NCI-H510A treated with DMSO at 0.1 percent for 48 hours (cell line): ENCODE results near the gene TIAM2.
A peak's percentile ranks its signal among the peaks of the same experiment; 100 is the strongest.
"Not testable (repeated sequence)": the region's sequence is repeated elsewhere in the genome, so short reads cannot be mapped to it uniquely, and the experiment has no call there.

Experiments
- DNase-seq: peaks from one replicate; lab custom pipeline; 2025; lab: John Stamatoyannopoulos, UW

The TIAM2 gene

DNA sequence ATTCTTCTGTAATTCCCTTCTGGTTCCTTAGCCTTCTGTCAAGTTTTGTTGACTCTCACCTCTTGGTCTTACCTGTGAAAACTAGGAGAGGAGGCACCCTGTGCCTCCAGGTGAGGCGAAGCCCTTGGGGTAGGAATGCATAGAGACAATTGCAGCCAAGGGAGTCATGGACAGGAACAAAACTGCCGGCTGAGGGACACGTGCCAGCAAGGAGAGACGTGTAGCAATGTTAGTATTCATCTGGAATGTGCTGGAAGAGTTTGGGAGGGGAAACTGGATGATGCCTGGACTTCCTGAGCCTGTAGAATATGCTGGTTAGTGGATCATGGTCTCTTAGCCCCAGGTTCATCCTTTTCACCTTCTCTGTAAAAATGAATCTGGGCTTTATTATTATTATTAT, 3.9 kb upstream of the TIAM2 start:
- DNase-seq = no peak

DNA sequence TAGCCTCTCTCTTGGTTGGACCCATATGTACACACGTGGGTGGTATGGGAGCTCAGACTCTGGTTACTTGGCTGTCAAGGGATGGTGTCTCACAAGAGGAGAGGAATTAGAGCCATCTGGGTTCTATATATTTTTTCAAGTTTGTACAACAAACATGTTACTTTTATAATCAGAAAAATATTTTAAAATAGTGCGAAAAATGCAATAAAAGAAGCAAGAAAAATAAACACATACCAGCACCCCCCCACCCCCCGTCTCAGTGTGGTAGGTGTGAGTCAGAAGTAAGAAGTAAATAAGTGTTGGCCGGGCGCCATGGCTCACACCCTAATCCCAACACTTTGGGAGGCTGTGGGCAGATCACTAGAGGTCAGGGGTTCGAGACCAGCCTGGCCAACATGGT, 2.1 kb upstream of the TIAM2 start:
- no peak for DNase-seq

DNA sequence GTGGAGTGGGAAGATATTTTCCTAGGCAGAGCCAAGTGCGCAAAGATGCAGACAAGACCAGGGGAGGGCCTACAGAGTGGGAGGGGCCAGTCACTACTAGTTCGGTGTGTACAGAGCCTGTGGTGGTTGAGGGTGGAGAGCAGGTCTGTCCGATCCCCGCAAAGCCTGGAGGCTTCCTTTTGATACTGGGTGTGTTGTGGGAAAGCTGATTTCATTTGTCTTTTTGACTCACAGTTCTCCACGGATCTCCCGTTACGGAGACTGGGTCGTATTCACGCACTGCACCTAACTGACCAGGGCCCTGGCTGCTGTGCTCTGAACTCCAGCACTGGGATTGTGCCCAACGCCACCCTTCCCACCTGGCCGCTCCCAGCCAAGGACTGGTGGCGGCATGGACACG, 1.4 kb upstream of the TIAM2 start:
- no peak for DNase-seq

DNA sequence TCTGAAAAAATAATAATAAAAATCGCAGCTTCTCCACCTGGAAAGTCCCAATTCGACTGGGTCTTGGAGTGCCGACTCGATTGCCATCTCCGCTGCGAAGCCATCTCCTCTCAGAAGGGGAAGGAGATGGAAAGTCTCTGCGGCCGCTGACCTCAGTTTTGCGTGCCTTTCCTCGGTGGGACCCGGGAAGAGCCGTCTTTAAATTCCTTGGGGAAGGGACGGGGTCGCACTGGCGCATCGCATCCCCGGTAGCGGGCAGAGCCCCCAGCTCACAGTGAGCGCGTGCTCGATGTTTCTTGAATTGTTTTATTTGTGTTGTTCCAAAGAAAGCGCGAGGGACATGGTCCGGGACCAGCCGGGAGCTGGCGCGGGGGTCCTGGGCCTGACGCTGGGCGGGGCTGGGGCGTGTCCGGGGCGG, 270 bp upstream of the TIAM2 start:
- DNase-seq = no peak

DNA sequence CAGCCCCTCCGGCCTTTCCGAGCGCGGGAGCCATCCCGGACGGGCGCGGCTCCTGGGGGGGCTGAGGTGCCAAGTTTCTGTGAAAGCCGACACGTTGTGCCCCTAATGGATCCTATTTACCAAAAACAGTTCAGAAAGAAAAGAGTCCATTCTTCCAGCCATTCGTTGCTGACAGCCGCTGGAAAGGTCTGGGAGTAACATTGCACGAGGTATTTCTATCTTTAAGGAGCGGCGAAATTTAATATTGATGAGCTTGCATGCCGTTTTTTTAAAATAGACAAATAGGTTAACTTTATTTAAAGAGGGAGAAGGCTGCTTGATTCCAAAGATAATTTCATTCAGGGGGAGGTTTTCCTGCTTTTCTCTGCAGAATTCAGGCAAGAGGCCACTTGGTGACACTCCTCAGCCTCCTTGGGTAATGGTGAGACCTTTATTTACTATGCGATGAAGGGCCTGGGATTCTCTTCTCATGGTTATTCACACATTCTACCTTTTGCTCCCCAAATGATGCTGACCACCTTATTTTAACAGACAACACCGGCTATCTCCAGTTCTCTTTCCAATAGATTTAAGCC, 988 bp downstream of the TIAM2 start:
- no peak for DNase-seq

DNA sequence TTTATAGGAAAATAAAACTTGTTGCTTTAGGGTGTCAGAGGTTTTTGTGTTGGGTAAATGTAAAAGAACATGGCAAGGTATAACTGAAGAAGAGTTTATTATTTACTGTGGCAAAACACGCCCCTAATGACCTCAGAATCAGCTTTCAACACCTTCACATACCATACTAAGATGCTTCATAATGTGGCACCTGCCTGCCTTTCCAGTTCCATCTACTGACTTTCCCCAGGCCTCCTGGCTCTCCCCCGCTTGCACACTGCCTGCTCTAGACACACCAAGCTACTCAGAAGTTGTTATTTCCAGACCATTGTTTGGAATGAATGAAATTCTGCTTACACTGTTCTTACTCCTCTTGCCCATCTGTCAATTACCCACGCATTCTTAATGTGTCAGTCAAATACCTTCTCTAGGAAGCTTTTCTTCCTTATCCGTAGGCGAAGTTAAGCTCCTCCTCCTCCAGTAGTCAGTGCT, 1.8 kb downstream of the TIAM2 start:
- no peak for DNase-seq

DNA sequence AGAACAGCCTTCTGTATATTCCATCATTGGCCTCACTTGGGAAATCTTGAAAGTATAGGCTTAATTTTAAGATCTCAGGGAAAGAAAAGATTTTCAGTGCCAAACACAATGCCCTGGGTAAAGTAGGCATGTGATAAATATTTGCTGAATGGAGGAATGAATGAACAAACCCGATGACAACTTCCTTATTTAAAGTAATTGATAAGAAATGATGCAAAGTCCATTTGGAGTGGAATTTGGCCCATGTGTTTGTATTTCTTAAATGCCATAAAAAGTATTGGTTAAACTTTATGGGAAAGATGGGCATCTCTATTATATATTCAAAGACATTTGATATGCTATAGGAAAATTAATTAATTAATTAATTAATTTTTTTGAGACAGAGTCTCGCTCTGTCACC, 3.7 kb downstream of the TIAM2 start:
- no peak for DNase-seq

DNA sequence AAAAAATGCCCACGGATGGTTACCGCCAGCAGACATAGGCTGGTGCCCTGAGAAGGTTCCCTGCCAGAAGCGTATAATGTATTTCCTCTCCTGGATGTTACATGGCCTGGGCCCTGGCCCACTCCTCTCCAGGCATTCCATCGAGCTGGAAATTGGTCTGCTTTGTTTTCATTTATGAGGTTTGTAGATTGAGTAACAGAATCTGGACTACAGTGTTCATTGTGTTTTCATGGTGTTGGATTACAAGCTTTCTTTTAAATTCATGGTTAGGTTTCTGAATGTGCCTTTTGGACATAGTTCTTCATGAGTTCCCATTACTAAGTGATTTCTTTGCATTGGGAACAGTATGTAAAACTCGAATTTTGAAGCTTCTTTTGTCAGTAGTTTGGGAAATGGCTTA, 6.4 kb downstream of the TIAM2 start:
- DNase-seq = no peak

DNA sequence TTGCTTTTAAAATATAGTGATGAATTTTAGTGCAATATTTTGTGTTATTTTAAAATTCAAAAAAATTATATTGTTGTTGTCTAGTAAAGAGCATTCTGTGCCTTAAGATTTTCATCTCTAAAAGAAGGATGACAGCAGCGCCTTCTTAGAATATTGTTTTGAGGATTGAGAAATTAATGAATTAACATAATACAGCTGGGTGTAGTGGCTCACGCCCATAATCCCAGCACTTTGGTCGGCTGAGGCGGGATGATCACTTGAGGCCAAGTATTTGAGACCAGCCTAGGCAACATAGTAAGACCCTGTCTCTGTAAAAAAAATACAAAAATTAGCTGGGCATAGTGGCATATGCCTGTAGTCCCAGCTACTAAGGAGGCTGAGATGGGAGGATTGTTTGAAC, 6.8 kb downstream of the TIAM2 start:
- DNase-seq = no peak

DNA sequence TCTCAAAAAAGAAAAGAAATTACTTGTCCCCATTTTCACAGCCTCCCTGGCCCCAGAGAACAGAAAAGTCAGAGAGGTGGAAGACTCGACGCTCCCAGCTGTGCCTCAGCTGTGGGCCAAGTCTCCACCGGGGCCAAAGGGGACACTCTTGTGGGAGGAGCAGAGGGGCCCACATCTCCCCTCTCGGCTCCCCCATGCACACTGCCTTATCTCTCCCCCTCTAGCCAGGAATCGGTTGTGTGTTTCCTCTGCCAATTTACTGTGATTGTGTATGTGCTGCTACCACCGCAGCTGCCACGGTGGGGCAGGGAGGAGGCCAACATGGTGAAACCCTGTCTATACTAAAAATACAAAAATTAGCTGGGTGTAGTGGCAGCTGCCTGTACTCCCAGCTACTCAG, 8.4 kb downstream of the TIAM2 start:
- no peak for DNase-seq

DNA sequence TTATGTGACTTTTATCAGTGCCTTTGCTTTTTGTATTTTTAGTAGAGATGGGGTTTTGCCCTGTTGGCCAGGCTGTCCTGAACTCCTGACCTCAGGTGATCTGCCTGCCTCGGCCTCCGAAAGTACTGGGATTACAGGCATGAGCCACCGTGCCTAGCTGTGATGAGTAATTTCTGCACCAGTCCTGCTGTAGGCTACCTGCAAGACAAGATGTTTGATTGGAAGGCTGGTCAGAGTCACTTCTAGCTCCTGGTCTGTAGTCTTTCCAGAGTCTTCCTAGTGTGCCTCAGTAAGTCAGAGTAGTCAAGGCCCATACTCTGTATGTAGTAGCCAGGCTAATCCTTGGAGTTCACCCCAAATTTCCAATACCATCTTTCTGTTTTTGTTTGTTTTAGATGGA, 8.9 kb downstream of the TIAM2 start:
- DNase-seq = no peak

DNA sequence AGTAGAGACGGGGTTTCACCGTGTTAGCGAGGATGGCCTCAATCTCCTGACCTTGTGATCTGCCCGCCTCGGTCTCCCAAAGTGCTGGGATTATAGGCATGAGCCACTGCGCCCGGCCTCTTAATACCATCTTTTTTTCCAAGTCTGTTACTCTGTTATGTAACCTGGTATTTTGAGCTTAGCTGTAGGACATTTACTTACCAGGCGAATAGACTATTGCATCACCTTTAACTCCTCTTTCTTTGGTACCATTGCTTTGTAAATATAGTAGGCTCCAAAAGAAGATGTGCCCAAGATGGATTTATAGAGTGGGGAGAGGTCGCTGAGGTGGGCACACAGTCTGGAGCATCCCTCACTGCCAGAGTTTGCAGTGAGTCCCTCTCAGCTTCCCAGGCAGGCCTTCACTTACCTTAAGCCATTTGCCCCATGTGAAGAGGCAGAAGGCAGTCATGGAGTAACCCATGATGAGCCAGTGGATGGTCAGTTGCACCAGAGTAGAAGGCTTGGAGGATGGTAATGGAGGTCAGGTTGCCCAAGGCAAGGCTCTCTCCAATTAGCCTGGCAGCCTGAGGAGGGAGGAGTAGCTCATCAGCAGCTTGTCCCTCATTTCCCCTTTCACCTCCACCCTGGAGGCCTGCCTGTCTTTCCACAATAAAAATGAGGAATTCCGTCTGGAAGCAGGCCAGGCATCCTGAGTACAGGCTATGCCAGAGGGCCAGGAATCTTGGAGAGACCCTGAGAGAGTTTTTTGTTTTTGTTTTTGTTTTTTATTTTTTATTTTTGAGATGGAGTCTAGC, 9.7 kb downstream of the TIAM2 start:
- DNase-seq = no peak

DNA sequence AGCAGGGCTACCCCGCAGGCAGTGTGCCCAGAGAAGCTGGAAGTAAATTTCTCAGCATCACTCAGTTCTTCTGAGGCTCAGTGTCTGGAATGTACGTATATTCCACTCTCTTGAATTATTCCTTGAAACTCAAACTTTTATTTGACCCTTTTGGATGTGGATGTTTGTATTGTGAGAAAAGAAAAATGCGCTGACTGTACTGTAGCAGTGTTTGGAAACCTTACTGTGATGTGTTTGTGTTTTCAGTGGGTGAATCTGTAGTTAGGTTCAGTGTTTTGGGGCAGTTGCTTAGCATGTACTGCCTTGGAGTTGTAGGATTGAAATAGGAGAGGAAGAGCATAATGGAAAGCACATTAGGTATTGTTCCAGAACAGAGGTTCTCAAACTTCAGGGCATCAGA, 13.5 kb downstream of the TIAM2 start:
- DNase-seq = no peak

DNA sequence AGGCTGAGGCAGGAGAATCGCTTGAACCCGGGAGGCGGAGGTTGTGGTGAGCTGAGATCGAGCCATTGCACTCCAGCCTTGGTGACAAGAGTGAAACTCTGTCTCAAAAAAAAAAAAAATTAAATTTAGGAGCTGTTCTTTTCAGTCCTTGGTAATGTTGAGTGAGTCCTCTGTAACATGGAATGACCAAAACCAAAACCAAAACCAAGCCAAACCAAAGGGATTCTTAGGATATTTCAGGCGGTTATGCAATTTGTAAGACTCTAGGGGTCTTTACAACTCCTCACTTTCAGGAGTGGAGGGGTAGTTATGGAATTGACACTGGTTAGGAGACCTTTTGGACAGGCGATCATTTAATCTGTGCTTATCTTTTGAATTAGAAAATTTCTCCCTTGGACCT, 15.8 kb downstream of the TIAM2 start:
- DNase-seq = no peak

DNA sequence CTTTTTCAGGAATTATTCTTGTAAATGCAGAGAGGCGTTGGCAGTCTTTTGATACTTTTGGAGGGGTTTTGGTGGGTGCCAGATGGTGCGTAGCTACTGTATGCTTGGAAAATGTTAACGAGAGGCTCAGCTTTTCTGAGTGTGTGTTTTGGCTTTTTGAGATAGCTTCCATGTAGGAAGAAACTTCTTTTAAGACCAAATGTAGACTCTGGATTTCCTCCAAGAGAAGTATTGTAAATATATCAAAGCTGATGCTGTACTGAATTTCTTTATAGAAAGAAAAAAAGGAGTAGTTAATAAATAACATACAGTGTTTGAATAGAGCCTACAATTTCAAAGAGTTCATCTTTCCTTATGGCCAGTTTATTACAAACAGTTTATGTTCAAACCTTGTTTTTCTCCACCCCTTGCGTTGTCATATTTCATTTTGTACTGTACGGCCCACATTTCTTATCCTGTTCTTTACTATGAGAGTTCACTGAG, 16.7 kb downstream of the TIAM2 start:
- no peak for DNase-seq

DNA sequence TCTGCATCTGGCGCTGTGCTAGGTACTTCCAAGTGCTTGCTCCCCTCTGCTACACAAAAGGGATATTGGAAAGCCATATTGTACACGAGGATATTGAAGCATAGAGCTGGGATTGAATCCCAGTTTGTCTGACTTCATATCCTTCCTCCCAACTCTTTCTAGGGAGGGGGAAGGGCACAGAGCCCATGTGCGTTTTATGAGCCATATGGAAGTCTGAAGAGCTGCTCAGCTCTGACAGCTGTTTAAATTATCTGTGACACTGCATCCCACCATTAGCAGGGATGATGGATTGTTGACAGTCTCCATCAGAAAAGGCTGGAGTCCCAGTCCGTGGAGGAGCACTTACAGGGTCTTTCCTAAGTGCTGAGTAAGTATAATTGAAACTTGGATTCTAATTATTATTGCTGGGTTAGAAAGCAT, 18.4 kb downstream of the TIAM2 start:
- DNase-seq = peak; percentile 30

DNA sequence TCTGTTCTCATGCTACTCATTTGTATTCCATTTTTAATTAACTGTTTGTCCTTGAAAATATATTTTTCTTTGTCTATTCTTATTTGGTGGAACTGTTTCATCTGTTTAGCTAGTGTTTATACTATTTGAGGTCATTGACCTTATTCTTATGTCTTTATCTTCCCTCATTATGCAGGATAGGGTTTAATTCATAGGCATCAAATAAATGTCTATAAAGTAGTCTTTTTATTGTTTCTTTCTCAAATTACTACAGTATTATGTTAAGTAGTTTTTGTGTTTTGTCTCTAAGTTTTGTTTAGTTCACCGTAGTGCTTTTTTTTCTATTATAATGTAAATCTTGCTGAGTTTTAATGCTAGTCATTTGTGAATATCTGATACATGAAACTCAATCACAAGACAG, 19.0 kb downstream of the TIAM2 start:
- no peak for DNase-seq

DNA sequence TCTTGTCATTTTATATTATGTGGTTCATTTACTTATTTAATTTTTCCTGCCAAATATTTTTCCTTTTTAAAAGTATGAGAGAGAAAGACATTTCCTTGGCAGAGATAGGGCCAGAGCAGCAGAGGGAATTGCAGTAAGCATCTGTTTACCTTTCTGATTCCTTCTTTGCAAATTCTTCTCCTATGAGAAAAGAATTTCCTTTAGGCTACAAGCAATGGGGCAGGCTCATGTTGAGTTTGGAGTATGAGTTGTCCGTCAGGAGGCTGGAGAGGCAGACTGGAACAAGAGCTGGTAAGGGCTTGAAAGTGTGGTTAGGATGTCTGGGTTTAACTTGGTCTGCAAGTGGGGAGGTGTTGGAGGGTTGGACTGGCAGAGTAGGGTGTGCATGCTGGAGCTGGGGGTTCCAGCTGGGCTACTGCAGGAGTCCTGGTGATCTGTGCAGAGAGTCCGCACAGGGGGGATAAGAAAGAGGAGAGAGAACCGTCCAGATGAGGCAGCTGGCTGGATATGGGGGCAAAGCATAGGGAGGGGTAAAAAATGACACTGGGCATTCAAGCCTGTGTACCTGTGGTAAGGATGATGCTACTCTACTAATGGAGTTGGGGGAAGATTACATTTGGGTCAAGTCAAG, 19.7 kb downstream of the TIAM2 start:
- no peak for DNase-seq

DNA sequence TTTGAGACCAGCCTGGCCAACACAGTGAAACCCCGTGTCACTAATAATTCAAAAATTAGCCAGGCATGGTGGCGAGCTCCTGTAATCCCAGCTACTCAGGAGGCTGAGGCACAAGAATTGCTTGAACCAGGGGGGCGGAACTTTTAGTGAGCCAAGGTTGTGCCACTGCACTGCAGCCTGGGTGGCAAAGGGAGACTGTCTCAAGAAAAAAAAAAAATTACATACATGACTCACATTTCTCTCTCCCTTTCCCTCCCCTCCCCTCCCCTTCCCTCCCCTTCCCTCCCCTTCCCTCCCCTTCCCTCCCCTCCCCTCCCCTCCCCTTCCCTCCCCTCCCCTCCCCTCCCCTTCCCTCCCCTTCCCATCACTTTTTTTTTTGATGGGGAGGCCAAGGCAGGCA, 23.3 kb downstream of the TIAM2 start:
- DNase-seq = not testable (repeated sequence)

DNA sequence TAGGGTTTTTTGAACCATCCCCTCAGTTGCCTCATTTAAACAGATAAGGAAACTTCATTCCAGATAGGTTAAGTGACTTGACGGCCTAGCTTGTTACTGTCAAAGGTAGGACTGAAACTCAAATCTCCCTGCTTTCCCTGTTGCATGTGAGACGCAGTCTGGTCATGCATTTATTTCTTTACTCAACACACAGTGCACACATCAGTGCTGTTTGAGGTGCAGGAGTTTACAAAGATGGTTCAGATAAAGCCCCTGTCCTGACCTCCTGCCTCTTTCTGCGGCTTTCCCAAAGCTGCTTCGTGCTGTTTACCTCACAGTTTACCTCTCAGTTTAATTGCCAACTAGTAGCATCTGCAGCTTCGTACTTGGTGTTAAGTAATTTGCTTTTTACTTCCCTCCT, 26.6 kb downstream of the TIAM2 start:
- DNase-seq = no peak

DNA sequence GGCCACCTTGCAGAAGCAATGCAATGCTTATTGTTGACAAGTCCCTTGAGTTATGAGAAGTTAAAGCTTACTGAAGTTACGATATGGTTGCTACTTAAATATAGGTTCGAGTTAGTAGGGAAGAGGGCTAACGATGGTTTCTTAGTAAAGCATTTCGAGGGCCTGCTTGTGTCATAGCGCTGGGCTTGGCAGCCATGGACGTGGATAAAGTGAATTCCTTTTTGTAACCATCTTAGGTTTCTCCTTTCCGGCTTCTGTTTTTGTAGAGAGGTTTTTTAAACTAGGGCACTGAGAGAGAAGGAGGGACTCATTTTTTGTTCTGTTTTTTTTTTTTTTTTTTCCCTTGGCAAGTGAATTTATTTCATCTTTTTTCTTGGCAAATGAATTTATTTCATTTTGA, 27.6 kb downstream of the TIAM2 start:
- DNase-seq = no peak

DNA sequence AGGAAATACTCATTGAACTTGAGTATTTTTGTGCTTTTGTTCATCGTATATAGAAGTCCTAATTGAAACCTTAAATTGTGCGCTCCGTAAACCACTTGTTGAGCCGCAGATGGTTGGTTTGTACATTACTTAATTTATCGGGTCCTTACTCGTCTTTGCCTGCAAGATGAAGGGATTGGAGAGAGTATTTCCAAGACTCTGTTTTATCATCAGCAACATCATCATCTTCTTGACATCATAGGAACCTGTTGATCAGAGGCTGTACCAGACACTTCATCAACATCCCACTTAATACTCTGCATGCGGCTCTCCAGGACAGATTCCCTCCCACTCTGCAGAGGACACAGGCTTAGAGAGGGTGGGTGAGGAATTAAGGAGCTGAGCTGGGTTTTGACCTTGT, 28.6 kb downstream of the TIAM2 start:
- no peak for DNase-seq

DNA sequence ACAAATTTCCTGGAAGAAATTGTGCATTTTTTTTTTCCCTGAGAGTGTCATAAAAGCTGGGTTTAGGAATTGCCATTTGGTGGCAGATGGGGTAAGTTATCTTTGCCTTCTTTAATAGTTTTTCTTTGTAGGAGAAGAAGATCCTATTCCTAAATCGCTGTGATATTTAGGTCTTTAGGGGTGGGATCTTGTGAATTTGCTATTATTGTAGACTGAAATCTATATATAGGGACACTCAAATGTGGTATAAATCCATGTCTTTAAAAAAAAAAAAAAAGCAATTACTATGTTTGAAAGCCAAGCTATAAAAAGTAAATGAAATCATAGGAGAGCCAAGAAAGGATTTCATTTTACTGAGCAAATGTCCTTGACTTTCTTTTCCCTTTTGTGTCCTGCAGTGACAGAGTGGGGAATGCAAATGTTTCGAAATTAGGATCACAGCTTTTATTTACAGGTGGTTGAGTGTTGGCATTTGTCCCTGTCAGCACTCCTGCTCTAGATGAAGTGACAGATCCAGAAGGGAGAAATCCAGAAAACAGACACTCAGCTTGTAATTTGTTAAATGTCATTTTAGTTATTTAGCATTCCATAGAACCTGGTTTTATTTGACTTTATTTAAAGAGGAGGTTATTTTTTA, 29.4 kb downstream of the TIAM2 start:
- no peak for DNase-seq
